GM19351 (cell line): Measurements from ENCODE around the gene LHX3.
"Not testable (repeated sequence)": the region's sequence is repeated elsewhere in the genome, so short reads cannot be mapped to it uniquely, and the experiment has no call there.

Experiments used
- ATAC-seq: cut with Tn5 transposase; IDR thresholded peaks from one replicate; pipeline ENCODE4 v1.9.1; 2021; ENCODE audit warnings: mild to moderate bottlenecking, moderate library complexity; ENCODE audit not compliant: unreplicated experiment

Gene LHX3

GRCh38 chr9:136156209-136157120, 48.5 kb downstream of the LHX3 start:
- ATAC-seq, result no peak

DNA sequence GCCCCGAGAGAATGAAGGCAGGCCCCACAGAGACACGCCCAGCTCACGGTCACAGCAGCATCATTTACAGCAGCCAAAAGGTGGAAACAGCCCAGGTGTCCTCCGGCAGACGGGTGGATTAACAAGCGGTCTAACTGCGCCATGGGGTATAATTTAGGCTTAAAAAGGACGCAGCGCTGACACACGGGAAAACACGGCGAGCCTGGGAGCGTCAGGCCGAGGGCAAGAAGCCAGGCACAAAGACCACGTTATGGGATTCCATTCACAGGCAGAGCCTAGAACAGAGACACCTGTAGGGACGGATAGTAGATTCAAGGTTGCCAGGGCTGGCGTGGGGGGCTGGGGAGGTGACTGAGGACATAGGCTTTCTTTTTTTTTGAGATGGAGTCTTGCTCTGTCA, 49.4 kb downstream of the LHX3 start:
- ATAC-seq, result no peak

DNA sequence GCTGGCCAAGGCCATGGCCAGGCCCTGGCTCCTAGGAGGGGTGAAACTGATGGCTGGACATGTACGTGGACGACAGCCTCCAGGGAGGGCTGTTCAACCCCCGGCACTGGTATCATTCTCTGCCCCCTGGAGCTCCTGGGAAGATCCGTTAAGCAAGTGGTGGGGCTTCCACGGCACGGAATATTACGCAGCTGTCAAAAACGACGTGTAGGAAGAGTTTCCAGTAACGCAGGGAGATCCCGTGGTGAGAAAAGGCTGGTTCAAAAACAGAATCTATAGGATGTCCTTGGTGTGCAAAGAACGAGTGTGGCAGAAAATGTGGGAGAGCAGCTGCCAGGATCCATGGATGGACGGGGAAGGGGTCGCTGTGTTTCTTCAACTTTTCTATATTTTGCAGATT, 50.0 kb downstream of the LHX3 start:
- no peak for ATAC-seq

GRCh38 chr9:136153381-136154065, 51.4 kb downstream of the LHX3 start:
- ATAC-seq, result no peak

DNA sequence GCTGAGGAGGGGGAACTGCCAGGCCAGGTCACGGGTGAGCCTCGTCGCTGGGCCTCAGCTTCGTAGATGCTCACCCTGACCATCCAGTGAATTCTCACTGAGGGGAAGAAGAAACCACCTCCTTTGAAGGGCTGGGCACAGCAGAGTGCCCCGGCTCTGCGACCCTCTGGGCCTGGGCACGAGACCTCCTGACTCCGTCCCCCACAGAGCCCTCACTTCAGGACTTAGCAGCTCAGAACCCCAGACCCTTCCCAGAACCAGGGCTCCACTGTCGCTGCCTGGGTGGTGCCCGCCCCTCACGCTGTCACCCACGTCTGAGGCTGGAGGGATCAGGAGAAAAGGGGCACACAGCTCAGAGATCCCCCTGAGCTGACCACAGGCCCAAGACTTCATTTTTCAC, 52.0 kb downstream of the LHX3 start:
- no peak for ATAC-seq

- ATAC-seq, result no peak
These were observed 52.4 kb downstream of the LHX3 start for GRCh38 chr9:136152543-136152866.

GRCh38 chr9:136151848-136152542, 52.9 kb downstream of the LHX3 start:
- ATAC-seq, result no peak

DNA sequence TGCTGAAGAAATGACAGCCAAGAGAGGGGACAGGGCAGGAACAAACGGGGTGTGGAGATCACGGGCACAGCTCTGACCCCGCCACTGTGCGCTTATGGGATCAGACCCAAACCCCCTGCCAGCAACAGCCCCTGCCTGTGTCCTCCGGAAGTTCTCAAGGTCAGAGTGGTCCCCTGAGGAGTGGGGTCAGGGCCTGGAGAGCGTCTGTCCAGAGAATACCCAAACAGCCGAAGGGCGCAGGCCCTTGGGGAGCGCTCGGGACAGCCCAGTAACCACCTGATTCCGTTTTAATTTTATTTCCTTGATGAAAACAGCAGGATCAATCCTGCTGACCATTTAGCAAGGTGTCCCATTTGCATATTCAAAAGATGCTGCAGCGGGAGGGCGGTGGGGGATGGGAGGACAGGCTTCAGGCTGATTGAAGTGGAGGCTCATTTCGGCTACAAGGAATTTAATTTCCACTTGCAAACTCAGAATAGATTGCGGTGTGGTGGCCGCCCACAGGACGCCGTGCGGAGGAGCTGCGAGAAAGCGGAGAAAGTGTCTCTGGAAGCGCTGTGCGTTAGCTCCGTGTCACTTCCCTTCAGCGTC, 53.6 kb downstream of the LHX3 start:
- ATAC-seq, result no peak

DNA sequence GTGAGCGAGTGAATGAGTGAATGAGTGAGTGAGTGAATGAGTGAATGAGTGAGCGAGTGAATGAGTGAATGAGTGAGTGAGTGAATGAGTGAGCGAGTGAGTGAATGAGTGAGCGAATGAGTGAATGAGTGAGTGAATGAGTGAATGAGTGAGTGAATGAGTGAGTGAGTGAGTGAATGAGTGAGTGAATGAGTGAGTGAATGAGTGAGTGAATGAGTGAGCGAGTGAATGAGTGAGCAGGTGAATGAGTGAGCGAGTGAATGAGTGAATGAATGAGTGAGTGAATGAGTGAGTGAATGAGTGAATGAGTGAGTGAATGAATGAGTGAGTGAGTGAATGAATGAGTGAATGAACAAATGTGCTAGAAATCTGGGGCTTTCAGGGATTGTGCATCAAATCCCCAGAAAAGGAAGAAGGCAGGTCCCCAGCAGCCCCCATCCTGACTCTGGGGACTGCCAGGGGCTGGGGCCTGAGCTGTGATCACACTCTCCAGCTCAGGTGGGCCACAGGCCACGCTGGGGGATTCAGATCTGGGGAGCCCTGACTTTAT, 54.2 kb downstream of the LHX3 start:
- ATAC-seq, result not testable (repeated sequence)

DNA sequence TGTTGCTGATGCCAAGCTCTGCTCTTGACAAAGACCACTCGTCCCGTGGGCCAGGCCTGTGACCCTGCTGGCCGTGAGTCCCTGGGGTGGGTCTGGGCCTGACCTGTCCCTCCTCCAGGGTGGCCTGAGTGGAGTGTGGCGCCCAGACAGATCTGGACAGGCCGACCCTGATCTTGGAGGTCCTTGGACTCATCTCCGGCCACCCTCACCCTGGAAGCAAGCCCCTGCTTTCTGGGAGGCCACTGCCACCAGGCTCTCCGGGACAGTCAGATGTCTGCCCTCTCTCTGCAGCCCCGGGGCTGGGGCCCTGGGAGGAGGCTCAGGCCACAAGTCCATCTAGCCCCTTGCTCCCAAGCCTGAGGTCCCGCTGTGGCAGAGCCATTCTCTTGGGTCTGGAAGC, 55.1 kb downstream of the LHX3 start:
- ATAC-seq, result no peak

- no peak for ATAC-seq
These were observed 55.6 kb downstream of the LHX3 start for GRCh38 chr9:136149337-136149736.

- ATAC-seq, result no peak
These were observed 56.2 kb downstream of the LHX3 start for GRCh38 chr9:136148766-136149165.

DNA sequence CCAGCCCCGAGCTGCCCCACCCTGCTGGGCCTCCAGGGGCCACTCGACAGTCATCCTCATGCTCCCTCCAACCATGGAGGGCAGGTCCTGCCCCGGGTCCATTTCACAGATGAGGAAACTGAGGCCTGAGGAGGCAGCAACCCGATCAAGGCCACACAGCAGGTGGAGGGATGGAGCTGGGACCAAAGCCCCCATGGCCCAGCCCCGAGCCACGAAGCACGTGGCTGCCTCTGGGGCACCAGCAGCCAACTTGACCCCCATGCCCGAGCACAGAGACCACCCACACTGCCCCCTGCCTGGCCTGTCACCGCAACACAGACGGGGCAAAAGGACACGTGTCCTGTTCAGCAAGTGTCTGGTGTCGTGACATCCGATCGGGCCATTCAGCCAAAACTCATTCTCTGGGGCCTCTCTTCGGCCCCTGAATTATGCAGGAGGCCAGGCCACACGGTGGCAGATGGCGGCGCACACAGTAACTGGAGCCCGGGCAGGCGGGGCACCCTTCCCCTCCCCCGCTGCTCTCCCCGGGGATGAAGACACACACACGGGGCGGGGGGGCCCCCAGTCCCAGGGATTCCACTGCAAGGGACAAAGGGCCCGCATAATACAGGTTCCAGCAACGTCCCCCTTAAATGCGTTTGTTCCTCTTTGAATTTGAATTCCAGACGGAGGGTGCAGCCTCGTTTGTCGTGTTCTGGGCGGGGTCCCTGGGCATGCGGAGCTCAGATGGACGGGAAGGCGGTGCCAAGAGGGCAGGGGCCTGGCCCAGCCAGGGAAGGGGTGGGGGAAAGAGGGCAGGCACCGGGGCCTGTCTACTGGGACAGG, 56.8 kb downstream of the LHX3 start:
- ATAC-seq, result no peak

- no peak for ATAC-seq
These were observed 57.7 kb downstream of the LHX3 start for GRCh38 chr9:136147038-136147889.
